Dermis blood vessel endothelial cell (primary cell): ENCODE results near the gene CCDC61. TPM values are rescaled to one million over a fixed set of nuclear protein-coding genes. Genes with fewer than 3 reads are reported as not detected.
A peak's percentile ranks its signal among the peaks of the same experiment; 100 is the strongest.

Experiments used
- DNase-seq: peaks from one replicate; pipeline ENCODE4 v3.0.0; 2010
- total RNA-seq: library from RNA; depleted of rRNA; stranded (reverse); fragments of >200 nt; gene quantifications from 2 replicates; pipeline ENCODE4 v1.2.3, GENCODE V29; 2014

The CCDC61 gene
- total RNA-seq, 1 donor from 2014 or later: 7.3 TPM

- DNase-seq: no peak
Measured at GRCh38 chr19:46017095-46017429, 21.8 kb downstream of the CCDC61 start.

- no peak for DNase-seq
Measured at GRCh38 chr19:46017874-46018675, 22.8 kb downstream of the CCDC61 start.

GRCh38 chr19:46018729-46019251 lies 23.5 kb downstream of the CCDC61 start:
- DNase-seq: no peak

GRCh38 chr19:46019270-46019669 lies 24.0 kb downstream of the CCDC61 start:
- no peak for DNase-seq

GRCh38 chr19:46020819-46021125 lies 25.5 kb downstream of the CCDC61 start:
- DNase-seq: no peak

GRCh38 chr19:46021531-46022041 lies 26.3 kb downstream of the CCDC61 start:
- no peak for DNase-seq

- DNase-seq: peak; percentile 38
Measured at GRCh38 chr19:46022061-46022430, 26.8 kb downstream of the CCDC61 start.

- no peak for DNase-seq
Measured at GRCh38 chr19:46022431-46023310, 27.4 kb downstream of the CCDC61 start, which contains the start of gene PGLYRP1. Gene PGLYRP1 (minus strand): TSS chr19:46023053. CDS start chr19:46023021, 32 bp downstream.

GRCh38 chr19:46023311-46023779 lies 28.1 kb downstream of the CCDC61 start:
- DNase-seq: no peak

GRCh38 chr19:46025835-46026234 lies 30.6 kb downstream of the CCDC61 start:
- no peak for DNase-seq

- no peak for DNase-seq
Measured at GRCh38 chr19:46030812-46031550, 35.7 kb downstream of the CCDC61 start.

- no peak for DNase-seq
Measured at GRCh38 chr19:46031781-46032596, 36.7 kb downstream of the CCDC61 start.

GRCh38 chr19:46032597-46033025 lies 37.3 kb downstream of the CCDC61 start:
- no peak for DNase-seq

GRCh38 chr19:46033401-46033800 lies 38.1 kb downstream of the CCDC61 start:
- DNase-seq: no peak

- DNase-seq: no peak
Measured at GRCh38 chr19:46035546-46035945, 40.3 kb downstream of the CCDC61 start.

- DNase-seq: no peak
Measured at GRCh38 chr19:46035986-46036743, 40.9 kb downstream of the CCDC61 start.

GRCh38 chr19:46036744-46037128 lies 41.5 kb downstream of the CCDC61 start:
- DNase-seq: no peak

GRCh38 chr19:46040125-46040524 lies 44.9 kb downstream of the CCDC61 start:
- no peak for DNase-seq

- DNase-seq: no peak
Measured at GRCh38 chr19:46040952-46041500, 45.8 kb downstream of the CCDC61 start, which contains the start of gene IGFL4. Gene IGFL4 (minus strand): TSS chr19:46041002. CDS start chr19:46040962, 40 bp downstream.

GRCh38 chr19:46042252-46042883 lies 47.1 kb downstream of the CCDC61 start:
- no peak for DNase-seq
